ENCODE data around the gene LSMEM2. TPM values are rescaled to one million over a fixed set of nuclear protein-coding genes. Genes with fewer than 3 reads are reported as not detected.

Gene LSMEM2
- total and polyA plus RNA-seq, 2 donors = 0.11 TPM; not detected in 1

GRCh38 chr3:50266836-50267235 is 12.1 kb upstream of the LSMEM2 start:
- WGBS = 86% methylated on average over 7 of the region's 7 CpGs
- H3K9me3 ChIP-seq (ENCODE audit: control insufficient read depth in 2 of 2, insufficient read depth in 1 of 2, low read length in 1 of 2) = no peaks in the 10 kb centered on the region
- DNase-seq (ENCODE audit: low read depth in 6 of 9, low spot score in 9 of 9) = no peak
- peaks cover 9 to 59% of the 10 kb centered on the region in 2 donors for H3K27me3 ChIP-seq (ENCODE audit: control insufficient read depth in 2 of 2, insufficient read depth in 1 of 2, low read length in 1 of 2)
- H3K4me3 ChIP-seq (ENCODE audit: low read length in 2 of 2) = no peak overlapping the region
- H3K36me3 ChIP-seq (ENCODE audit: control insufficient read depth in 2 of 2, insufficient read depth in 2 of 2, low read length in 1 of 2) = no peaks in the 10 kb centered on the region
- peaks cover 0 to 6% of the 10 kb centered on the region in 2 donors for H3K4me1 ChIP-seq (ENCODE audit: control insufficient read depth in 2 of 2, insufficient read depth in 2 of 2, low read length in 2 of 2)
- H3K27ac ChIP-seq (ENCODE audit: low read depth in 1 of 2, low read length in 1 of 2) = peak overlapping the region in 1 of 2 donors; percentile 2

GRCh38 chr3:50267280-50267913 is 11.5 kb upstream of the LSMEM2 start:
- H3K27ac ChIP-seq (ENCODE audit: low read depth in 1 of 2, low read length in 1 of 2) = no peak overlapping the region
- H3K36me3 ChIP-seq (ENCODE audit: control insufficient read depth in 2 of 2, insufficient read depth in 2 of 2, low read length in 1 of 2) = no peaks in the 10 kb centered on the region
- H3K4me1 ChIP-seq (ENCODE audit: control insufficient read depth in 2 of 2, insufficient read depth in 2 of 2, low read length in 2 of 2) = peaks cover 0 to 6% of the 10 kb centered on the region in 2 donors
- no peaks in the 10 kb centered on the region for H3K9me3 ChIP-seq (ENCODE audit: control insufficient read depth in 2 of 2, insufficient read depth in 1 of 2, low read length in 1 of 2)
- H3K4me3 ChIP-seq (ENCODE audit: low read length in 2 of 2) = no peak overlapping the region
- WGBS = 24% methylated on average over 22 of the region's 22 CpGs
- DNase-seq (ENCODE audit: low read depth in 6 of 9, low spot score in 9 of 9) = no peak
- H3K27me3 ChIP-seq (ENCODE audit: control insufficient read depth in 2 of 2, insufficient read depth in 1 of 2, low read length in 1 of 2) = peaks cover 9 to 62% of the 10 kb centered on the region in 2 donors

- Histone ChIP-seq H3K9me3 (ENCODE audit: control insufficient read depth in 2 of 2, insufficient read depth in 1 of 2, low read length in 1 of 2) (peaks cover 0 to 4% of the 10 kb centered on the region in 2 donors), H3K27me3 (ENCODE audit: control insufficient read depth in 2 of 2, insufficient read depth in 1 of 2, low read length in 1 of 2) (peaks cover 12 to 70% of the 10 kb centered on the region in 2 donors), H3K36me3 (ENCODE audit: control insufficient read depth in 2 of 2, insufficient read depth in 2 of 2, low read length in 1 of 2) (no peaks in the 10 kb centered on the region), H3K4me1 (ENCODE audit: control insufficient read depth in 2 of 2, insufficient read depth in 2 of 2, low read length in 2 of 2) (peaks cover 0 to 12% of the 10 kb centered on the region in 2 donors), H3K27ac (ENCODE audit: low read depth in 1 of 2, low read length in 1 of 2) (no peak overlapping the region), H3K4me3 (ENCODE audit: low read length in 2 of 2) (no peak overlapping the region)
- 84% methylated on average over 3 of the region's 3 CpGs for WGBS
- DNase-seq (ENCODE audit: low read depth in 6 of 9, low spot score in 9 of 9) = no peak
These were observed 10.6 kb upstream of the LSMEM2 start for GRCh38 chr3:50268276-50268675.

GRCh38 chr3:50268703-50269451 is 10.0 kb upstream of the LSMEM2 start, which contains the start of gene SEMA3B:
SEMA3B (plus strand) TSS chr3:50269147; CDS start chr3:50269241, 94 bp downstream.
- DNase-seq (ENCODE audit: low read depth in 6 of 9, low spot score in 9 of 9) = no peak
- Histone ChIP-seq H3K4me1 (ENCODE audit: control insufficient read depth in 2 of 2, insufficient read depth in 2 of 2, low read length in 2 of 2) (peaks cover 0 to 14% of the 10 kb centered on the region in 2 donors), H3K27ac (ENCODE audit: low read depth in 1 of 2, low read length in 1 of 2) (no peak within 1 kb of the TSS), H3K9me3 (ENCODE audit: control insufficient read depth in 2 of 2, insufficient read depth in 1 of 2, low read length in 1 of 2) (peaks cover 0 to 6% of the 10 kb centered on the region in 2 donors), H3K4me3 (ENCODE audit: low read length in 2 of 2) (no peak within 1 kb of the TSS), H3K36me3 (ENCODE audit: control insufficient read depth in 2 of 2, insufficient read depth in 2 of 2, low read length in 1 of 2) (no peaks in the 10 kb centered on the region), H3K27me3 (ENCODE audit: control insufficient read depth in 2 of 2, insufficient read depth in 1 of 2, low read length in 1 of 2) (peaks cover 18 to 76% of the 10 kb centered on the region in 2 donors)
- 89% methylated on average over 21 of the region's 21 CpGs for whole genome bisulfite sequencing

GRCh38 chr3:50269460-50269859 is 9.4 kb upstream of the LSMEM2 start:
- H3K4me3 ChIP-seq (ENCODE audit: low read length in 2 of 2) = no peak overlapping the region
- no peak for DNase-seq (ENCODE audit: low read depth in 6 of 9, low spot score in 9 of 9)
- H3K4me1 ChIP-seq (ENCODE audit: control insufficient read depth in 2 of 2, insufficient read depth in 2 of 2, low read length in 2 of 2) = peaks cover 0 to 14% of the 10 kb centered on the region in 2 donors
- no peaks in the 10 kb centered on the region for H3K36me3 ChIP-seq (ENCODE audit: control insufficient read depth in 2 of 2, insufficient read depth in 2 of 2, low read length in 1 of 2)
- H3K9me3 ChIP-seq (ENCODE audit: control insufficient read depth in 2 of 2, insufficient read depth in 1 of 2, low read length in 1 of 2) = peaks cover 0 to 10% of the 10 kb centered on the region in 2 donors
- peaks cover 24 to 82% of the 10 kb centered on the region in 2 donors for H3K27me3 ChIP-seq (ENCODE audit: control insufficient read depth in 2 of 2, insufficient read depth in 1 of 2, low read length in 1 of 2)
- WGBS = 93% methylated on average over 4 of the region's 4 CpGs
- no peak overlapping the region for H3K27ac ChIP-seq (ENCODE audit: low read depth in 1 of 2, low read length in 1 of 2)

- peaks cover 0 to 10% of the 10 kb centered on the region in 2 donors for H3K9me3 ChIP-seq (ENCODE audit: control insufficient read depth in 2 of 2, insufficient read depth in 1 of 2, low read length in 1 of 2)
- H3K4me1 ChIP-seq (ENCODE audit: control insufficient read depth in 2 of 2, insufficient read depth in 2 of 2, low read length in 2 of 2) = peaks cover 0 to 12% of the 10 kb centered on the region in 2 donors
- no peak overlapping the region for H3K27ac ChIP-seq (ENCODE audit: low read depth in 1 of 2, low read length in 1 of 2)
- peaks cover 29 to 85% of the 10 kb centered on the region in 2 donors for H3K27me3 ChIP-seq (ENCODE audit: control insufficient read depth in 2 of 2, insufficient read depth in 1 of 2, low read length in 1 of 2)
- WGBS = 94% methylated on average over 8 of the region's 8 CpGs
- no peak for DNase-seq (ENCODE audit: low read depth in 6 of 9, low spot score in 9 of 9)
- no peak overlapping the region for H3K4me3 ChIP-seq (ENCODE audit: low read length in 2 of 2)
- no peaks in the 10 kb centered on the region for H3K36me3 ChIP-seq (ENCODE audit: control insufficient read depth in 2 of 2, insufficient read depth in 2 of 2, low read length in 1 of 2)
These were observed 8.9 kb upstream of the LSMEM2 start for GRCh38 chr3:50269977-50270413.

- peaks cover 0 to 17% of the 10 kb centered on the region in 2 donors for H3K4me1 ChIP-seq (ENCODE audit: control insufficient read depth in 2 of 2, insufficient read depth in 2 of 2, low read length in 2 of 2)
These were observed 8.3 kb upstream of the LSMEM2 start for GRCh38 chr3:50270422-50271224.

GRCh38 chr3:50271314-50271936 is 7.5 kb upstream of the LSMEM2 start:
- Histone ChIP-seq H3K9me3 (ENCODE audit: control insufficient read depth in 2 of 2, insufficient read depth in 1 of 2, low read length in 1 of 2) (peaks cover 0 to 16% of the 10 kb centered on the region in 2 donors), H3K27me3 (ENCODE audit: control insufficient read depth in 2 of 2, insufficient read depth in 1 of 2, low read length in 1 of 2) (peaks cover 43 to 85% of the 10 kb centered on the region in 2 donors), H3K4me3 (ENCODE audit: low read length in 2 of 2) (no peak overlapping the region), H3K4me1 (ENCODE audit: control insufficient read depth in 2 of 2, insufficient read depth in 2 of 2, low read length in 2 of 2) (peaks cover 0 to 20% of the 10 kb centered on the region in 2 donors), H3K27ac (ENCODE audit: low read depth in 1 of 2, low read length in 1 of 2) (no peak overlapping the region), H3K36me3 (ENCODE audit: control insufficient read depth in 2 of 2, insufficient read depth in 2 of 2, low read length in 1 of 2) (no peaks in the 10 kb centered on the region)
- DNase-seq (ENCODE audit: low read depth in 6 of 9, low spot score in 9 of 9) = no peak
- WGBS = 95% methylated on average over 10 of the region's 10 CpGs

More at GRCh38 chr3:50270422-50271224, 8.3 kb upstream of the LSMEM2 start:
- Histone ChIP-seq H3K36me3 (ENCODE audit: control insufficient read depth in 2 of 2, insufficient read depth in 2 of 2, low read length in 1 of 2) (no peaks in the 10 kb centered on the region), H3K9me3 (ENCODE audit: control insufficient read depth in 2 of 2, insufficient read depth in 1 of 2, low read length in 1 of 2) (peaks cover 0 to 10% of the 10 kb centered on the region in 2 donors), H3K4me3 (ENCODE audit: low read length in 2 of 2) (no peak overlapping the region), H3K27ac (ENCODE audit: low read depth in 1 of 2, low read length in 1 of 2) (no peak overlapping the region), H3K27me3 (ENCODE audit: control insufficient read depth in 2 of 2, insufficient read depth in 1 of 2, low read length in 1 of 2) (peaks cover 35 to 85% of the 10 kb centered on the region in 2 donors)
- 92% methylated on average over 19 of the region's 19 CpGs for WGBS
- DNase-seq (ENCODE audit: low read depth in 6 of 9, low spot score in 9 of 9) = no peak

Data from thymus (tissue), 11 donors.